Body of pancreas (tissue), 4 donors: ENCODE data around the gene RIMS1. TPM values are rescaled to one million over a fixed set of nuclear protein-coding genes. Genes with fewer than 3 reads are reported as not detected.

Experiments used
- ATAC-seq: fragments of 150-250 bp; one replicate; pipeline ENCODE4 v1.9.1; 2016
- DNase-seq, 4 donors: peaks; one replicate each; pipeline ENCODE4 v3.0.0-alpha.2; 2019
- H3K27ac ChIP-seq, 4 donors: fragments of 200-600 bp; sonication (generic); 1 replicate in 3 of 4; 2 replicates in 1 of 4; pipeline versions ENCODE4 v1.5.1 to v1.6.1; 2016 to 2019; ENCODE audit warnings: mild to moderate bottlenecking in 1 of 4, mixed read lengths in 1 of 4, moderate library complexity in 1 of 4
- H3K27me3 ChIP-seq, 2 donors: fragments of 200-600 bp; sonication (generic); one replicate each; pipeline ENCODE4 v1.6.0; 2016; ENCODE audit warnings: mild to moderate bottlenecking in 1 of 2
- H3K36me3 ChIP-seq, 2 donors: fragments of 200-600 bp; sonication (generic); replicated peaks in 1 of 2; 2 replicates each; pipeline ENCODE4 v1.5.1; 2016; ENCODE audit warnings: low read depth in 2 of 2; ENCODE audit not compliant: insufficient read depth in 1 of 2
- H3K4me1 ChIP-seq: fragments of 200-600 bp; sonication (generic); one replicate; pipeline ENCODE4 v1.6.0; 2016
- H3K4me3 ChIP-seq, 2 donors: fragments of 200-600 bp; sonication (generic); 1 replicate in 1 of 2; 2 replicates in 1 of 2; pipeline ENCODE4 v1.5.1; 2016 to 2019
- H3K9me3 ChIP-seq, 3 donors: fragments of 200-600 bp; sonication (generic); 1 replicate in 2 of 3; 2 replicates in 1 of 3; pipeline ENCODE4 v1.5.1; 2016
- POLR2A ChIP-seq, 3 donors: fragments of 450-650 bp; IDR thresholded peaks; one replicate each; pipeline ENCODE4 v1.6.1; 2016; ENCODE audit warnings: antibody characterized with exemption in 3 of 3, mild to moderate bottlenecking in 2 of 3
- WGBS, 2 donors: methylation state at CpG; one replicate each; pipeline ENCODE4 v1.1.5; 2017; 5-methylcytosine and 5-hydroxymethylcytosine counted together
- intact Hi-C: fragments of 100-400 bp; cut with DNase I; formaldehyde crosslinking; loops from one replicate; pipeline ENCODE4 v1.15.1; 2023
- total RNA-seq, 2 donors: library from RNA; depleted of rRNA; stranded (reverse); fragments of >200 nt; gene quantifications; one replicate each; pipeline ENCODE4 v1.1.0, GENCODE V29; 2016
- TF ChIP-seq, protein P1 (sequence below), 7 experiments: fragments of 450-650 bp in 4 of 7; fragments of 200-600 bp in 3 of 7; sonication (generic) in 3 of 7; IDR thresholded peaks; one replicate each; pipeline ENCODE4 v1.5.1; 2016 to 2019; ENCODE audit warnings: antibody characterized with exemption in 7 of 7

RIMS1 gene
- total RNA-seq, 2 donors from 2014 or later: 0.78 to 5.9 TPM

- Histone ChIP-seq H3K4me3 (no peak overlapping the region), H3K36me3 (no peaks in the 10 kb centered on the region), H3K4me1 (no peaks in the 10 kb centered on the region), H3K27me3 (no peaks in the 10 kb centered on the region), H3K27ac (no peak overlapping the region), H3K9me3 (no peaks in the 10 kb centered on the region)
- DNase-seq: no peak
- WGBS, 2 donors: 64 to 71% methylated on average over 4 of the region's 4 CpGs
- ATAC-seq: no peak
- intact Hi-C loops: no loop called here
- no peak for TF ChIP-seq POLR2A (IDR thresholded peaks at IDR 0.05)
- TF ChIP-seq, protein P1, sequence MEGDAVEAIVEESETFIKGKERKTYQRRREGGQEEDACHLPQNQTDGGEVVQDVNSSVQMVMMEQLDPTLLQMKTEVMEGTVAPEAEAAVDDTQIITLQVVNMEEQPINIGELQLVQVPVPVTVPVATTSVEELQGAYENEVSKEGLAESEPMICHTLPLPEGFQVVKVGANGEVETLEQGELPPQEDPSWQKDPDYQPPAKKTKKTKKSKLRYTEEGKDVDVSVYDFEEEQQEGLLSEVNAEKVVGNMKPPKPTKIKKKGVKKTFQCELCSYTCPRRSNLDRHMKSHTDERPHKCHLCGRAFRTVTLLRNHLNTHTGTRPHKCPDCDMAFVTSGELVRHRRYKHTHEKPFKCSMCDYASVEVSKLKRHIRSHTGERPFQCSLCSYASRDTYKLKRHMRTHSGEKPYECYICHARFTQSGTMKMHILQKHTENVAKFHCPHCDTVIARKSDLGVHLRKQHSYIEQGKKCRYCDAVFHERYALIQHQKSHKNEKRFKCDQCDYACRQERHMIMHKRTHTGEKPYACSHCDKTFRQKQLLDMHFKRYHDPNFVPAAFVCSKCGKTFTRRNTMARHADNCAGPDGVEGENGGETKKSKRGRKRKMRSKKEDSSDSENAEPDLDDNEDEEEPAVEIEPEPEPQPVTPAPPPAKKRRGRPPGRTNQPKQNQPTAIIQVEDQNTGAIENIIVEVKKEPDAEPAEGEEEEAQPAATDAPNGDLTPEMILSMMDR (IDR thresholded peaks at IDR 0.05): no peak
Observed at GRCh38 chr6:72262254-72262653, 375.9 kb downstream of the RIMS1 start.

- intact Hi-C loops: no loop called here
- H3K4me3 ChIP-seq: no peak overlapping the region
- no peak for DNase-seq
- H3K27ac ChIP-seq: no peak overlapping the region
- H3K4me1 ChIP-seq: no peaks in the 10 kb centered on the region
- TF ChIP-seq, protein P1 (IDR thresholded peaks at IDR 0.05): no peak
- TF ChIP-seq POLR2A (IDR thresholded peaks at IDR 0.05): no peak
- no peaks in the 10 kb centered on the region for H3K36me3 ChIP-seq
- ATAC-seq: no peak
- H3K27me3 ChIP-seq: no peaks in the 10 kb centered on the region
- no peaks in the 10 kb centered on the region for H3K9me3 ChIP-seq
- WGBS, 2 donors: 92 to 100% methylated on average over 1 of the region's 1 CpG
Observed at GRCh38 chr6:72267470-72267869, 381.1 kb downstream of the RIMS1 start.

- TF ChIP-seq POLR2A (IDR thresholded peaks at IDR 0.05): no peak
- TF ChIP-seq, protein P1 (IDR thresholded peaks at IDR 0.05): no peak
- Histone ChIP-seq H3K4me1 (no peaks in the 10 kb centered on the region), H3K27me3 (no peaks in the 10 kb centered on the region), H3K36me3 (no peaks in the 10 kb centered on the region), H3K9me3 (no peaks in the 10 kb centered on the region), H3K27ac (no peak overlapping the region), H3K4me3 (no peak overlapping the region)
- intact Hi-C loops: no loop called here
- WGBS, 2 donors: 67 to 70% methylated on average over 1 of the region's 1 CpG
- ATAC-seq: no peak
- DNase-seq: no peak
Observed at GRCh38 chr6:72271531-72271930, 385.2 kb downstream of the RIMS1 start.

GRCh38 chr6:72272958-72273357 is 386.6 kb downstream of the RIMS1 start:
- intact Hi-C loops: no loop called here
- H3K27ac ChIP-seq: no peak overlapping the region
- TF ChIP-seq, protein P1 (IDR thresholded peaks at IDR 0.05): no peak
- TF ChIP-seq POLR2A (IDR thresholded peaks at IDR 0.05): no peak
- H3K4me3 ChIP-seq: no peak overlapping the region
- no peak for DNase-seq
- 72 to 80% methylated on average over 1 of the region's 1 CpG for WGBS, 2 donors
- no peaks in the 10 kb centered on the region for H3K27me3 ChIP-seq
- H3K4me1 ChIP-seq: no peaks in the 10 kb centered on the region
- ATAC-seq: no peak
- H3K36me3 ChIP-seq: no peaks in the 10 kb centered on the region
- H3K9me3 ChIP-seq: no peaks in the 10 kb centered on the region

GRCh38 chr6:72275888-72276287 is 389.5 kb downstream of the RIMS1 start:
- no peak for TF ChIP-seq POLR2A (IDR thresholded peaks at IDR 0.05)
- TF ChIP-seq, protein P1 (IDR thresholded peaks at IDR 0.05): no peak
- no peak for ATAC-seq
- DNase-seq: no peak
- H3K27me3 ChIP-seq: no peaks in the 10 kb centered on the region
- no peaks in the 10 kb centered on the region for H3K4me1 ChIP-seq
- 24 to 36% methylated on average over 1 of the region's 1 CpG for WGBS, 2 donors
- H3K36me3 ChIP-seq: no peaks in the 10 kb centered on the region
- no peaks in the 10 kb centered on the region for H3K9me3 ChIP-seq
- no peak overlapping the region for H3K4me3 ChIP-seq
- H3K27ac ChIP-seq: no peak overlapping the region
- intact Hi-C loops: no loop called here
